ENCODE data around the gene FOXN4.

DNA sequence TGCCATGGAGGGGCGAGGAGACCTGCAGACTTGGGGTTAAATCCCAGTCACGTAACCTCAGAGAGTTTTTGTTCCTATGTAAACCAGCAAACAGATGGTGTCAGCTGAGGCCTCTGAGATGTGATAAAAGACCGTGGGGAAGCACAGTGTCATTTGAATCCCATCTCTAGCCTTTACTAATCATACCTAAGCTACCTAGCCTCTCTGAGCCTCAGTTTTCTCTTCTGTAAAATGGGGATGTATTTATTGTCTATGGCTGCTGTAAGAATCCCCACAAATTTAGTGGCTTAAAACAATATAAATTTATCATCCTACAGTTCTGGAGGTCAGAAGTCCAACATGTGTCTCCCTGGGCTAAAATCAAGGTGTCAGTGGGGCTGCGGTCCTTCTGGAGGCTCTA, 33.9 kb downstream of the FOXN4 start:
- TF ChIP-seq, protein P1, sequence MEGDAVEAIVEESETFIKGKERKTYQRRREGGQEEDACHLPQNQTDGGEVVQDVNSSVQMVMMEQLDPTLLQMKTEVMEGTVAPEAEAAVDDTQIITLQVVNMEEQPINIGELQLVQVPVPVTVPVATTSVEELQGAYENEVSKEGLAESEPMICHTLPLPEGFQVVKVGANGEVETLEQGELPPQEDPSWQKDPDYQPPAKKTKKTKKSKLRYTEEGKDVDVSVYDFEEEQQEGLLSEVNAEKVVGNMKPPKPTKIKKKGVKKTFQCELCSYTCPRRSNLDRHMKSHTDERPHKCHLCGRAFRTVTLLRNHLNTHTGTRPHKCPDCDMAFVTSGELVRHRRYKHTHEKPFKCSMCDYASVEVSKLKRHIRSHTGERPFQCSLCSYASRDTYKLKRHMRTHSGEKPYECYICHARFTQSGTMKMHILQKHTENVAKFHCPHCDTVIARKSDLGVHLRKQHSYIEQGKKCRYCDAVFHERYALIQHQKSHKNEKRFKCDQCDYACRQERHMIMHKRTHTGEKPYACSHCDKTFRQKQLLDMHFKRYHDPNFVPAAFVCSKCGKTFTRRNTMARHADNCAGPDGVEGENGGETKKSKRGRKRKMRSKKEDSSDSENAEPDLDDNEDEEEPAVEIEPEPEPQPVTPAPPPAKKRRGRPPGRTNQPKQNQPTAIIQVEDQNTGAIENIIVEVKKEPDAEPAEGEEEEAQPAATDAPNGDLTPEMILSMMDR (IDR thresholded peaks at IDR 0.05 in 4 of 5, conservative IDR thresholded peaks at IDR 0.05 in 1 of 5), result no peak
- no peak for TF ChIP-seq POLR2A (IDR thresholded peaks at IDR 0.05)

All from gastrocnemius medialis (tissue), 4 donors.